ENCODE measurements around the gene CHGA. TPM values are rescaled to one million over a fixed set of nuclear protein-coding genes. Genes with fewer than 3 reads are reported as not detected.

The CHGA gene
- total RNA-seq, 1 donor from 2014 or later: 663 TPM

DNA sequence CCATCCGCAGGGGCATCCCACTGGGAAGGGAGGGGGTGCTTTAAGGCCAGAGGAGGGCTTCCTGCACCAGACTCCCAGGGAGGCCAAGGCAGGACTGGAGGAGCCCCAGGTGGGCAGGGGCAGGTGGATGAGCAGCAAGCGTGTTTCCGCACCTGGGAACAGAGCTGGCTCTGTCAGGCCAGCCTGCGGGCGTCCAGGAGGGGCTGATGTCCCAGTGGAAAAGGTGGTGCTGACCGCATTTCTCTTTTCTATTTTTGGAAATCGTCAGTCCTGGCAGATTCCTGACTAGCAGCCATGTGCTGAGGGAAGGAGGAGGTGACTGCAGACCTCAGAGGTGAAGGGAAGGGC, 27.2 kb downstream of the CHGA start:
- Mint-ChIP-seq H3K4me3 (ENCODE audit: unreplicated experiment) (no peak overlapping the region), H3K27ac (ENCODE audit: unreplicated experiment) (peak overlapping the region; percentile 82), H3K27me3 (ENCODE audit: unreplicated experiment) (peaks cover 10% of the 10 kb centered on the region), H3K9me3 (ENCODE audit: unreplicated experiment) (peaks cover 13% of the 10 kb centered on the region), H3K4me1 (ENCODE audit: low read depth, unreplicated experiment) (peaks cover 43% of the 10 kb centered on the region), H3K36me3 (ENCODE audit: unreplicated experiment) (no peaks in the 10 kb centered on the region)
- no peak for DNase-seq
- no peak for TF ChIP-seq CTCF (IDR thresholded peaks at IDR 0.05; ENCODE audit: partially characterized antibody, unreplicated experiment)

- Mint-ChIP-seq H3K4me3 (ENCODE audit: unreplicated experiment) (peak overlapping the region; percentile 59), H3K9me3 (ENCODE audit: unreplicated experiment) (peaks cover 13% of the 10 kb centered on the region), H3K27ac (ENCODE audit: unreplicated experiment) (peak overlapping the region; percentile 82), H3K27me3 (ENCODE audit: unreplicated experiment) (peaks cover 10% of the 10 kb centered on the region), H3K4me1 (ENCODE audit: low read depth, unreplicated experiment) (peaks cover 44% of the 10 kb centered on the region), H3K36me3 (ENCODE audit: unreplicated experiment) (no peaks in the 10 kb centered on the region)
- DNase-seq: no peak
- no peak for TF ChIP-seq CTCF (IDR thresholded peaks at IDR 0.05; ENCODE audit: partially characterized antibody, unreplicated experiment)
These were observed 27.8 kb downstream of the CHGA start for GRCh38 chr14:92950773-92951172.

DNA sequence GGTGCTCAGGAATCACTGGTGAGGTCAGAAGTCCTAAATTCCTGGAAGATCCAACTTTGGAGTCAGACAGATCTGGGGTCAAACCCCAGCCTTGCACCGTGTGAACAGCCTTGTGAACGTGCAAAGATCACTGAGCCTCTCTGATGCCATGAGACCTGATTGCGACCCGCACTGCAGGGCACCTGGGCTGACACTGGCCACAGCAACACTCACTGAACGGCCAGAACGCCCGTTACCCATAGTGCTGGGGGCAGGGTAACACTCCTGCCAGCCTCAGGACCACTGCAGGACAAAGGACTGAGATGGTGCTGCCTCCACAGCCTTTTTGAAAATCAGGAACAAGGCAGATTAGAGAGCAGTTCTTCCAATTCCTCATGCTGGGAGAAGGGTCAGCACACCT, 28.3 kb downstream of the CHGA start:
- Mint-ChIP-seq H3K9me3 (ENCODE audit: unreplicated experiment) (peaks cover 12% of the 10 kb centered on the region), H3K27me3 (ENCODE audit: unreplicated experiment) (peaks cover 9% of the 10 kb centered on the region), H3K4me1 (ENCODE audit: low read depth, unreplicated experiment) (peaks cover 44% of the 10 kb centered on the region), H3K36me3 (ENCODE audit: unreplicated experiment) (no peaks in the 10 kb centered on the region), H3K4me3 (ENCODE audit: unreplicated experiment) (no peak overlapping the region), H3K27ac (ENCODE audit: unreplicated experiment) (peak overlapping the region; percentile 55)
- DNase-seq: no peak
- no peak for TF ChIP-seq CTCF (IDR thresholded peaks at IDR 0.05; ENCODE audit: partially characterized antibody, unreplicated experiment)

DNA sequence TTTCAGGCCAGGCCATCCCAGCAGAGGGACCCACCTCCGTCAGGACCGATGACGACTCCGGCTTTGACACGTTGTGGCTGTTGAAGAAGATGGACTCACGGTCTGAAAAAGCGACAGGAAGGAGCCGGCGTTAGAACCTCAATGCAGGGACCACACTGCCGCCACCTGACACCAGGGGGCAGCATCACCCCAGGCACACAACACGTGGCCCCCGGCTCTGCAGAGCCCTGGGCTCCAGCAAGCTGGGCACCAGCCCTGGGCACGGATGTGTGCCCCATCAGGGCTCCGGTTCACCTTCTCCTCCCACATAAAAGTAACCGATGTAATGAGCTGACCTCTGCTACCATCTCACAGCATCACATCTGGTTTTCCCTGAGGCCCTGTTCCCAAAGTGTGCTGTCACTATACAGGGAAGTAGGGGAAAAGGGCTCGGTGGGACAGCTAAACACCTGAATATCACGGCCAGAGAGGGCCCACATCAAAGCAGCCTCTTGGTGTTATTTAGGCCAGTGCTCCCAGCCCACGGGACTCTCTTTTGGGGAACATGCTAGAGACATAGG, 29.0 kb downstream of the CHGA start:
- peak; percentile 94 for TF ChIP-seq CTCF (IDR thresholded peaks at IDR 0.05; ENCODE audit: partially characterized antibody, unreplicated experiment)
- peaks cover 45% of the 10 kb centered on the region for H3K4me1 Mint-ChIP-seq (ENCODE audit: low read depth, unreplicated experiment)
- H3K9me3 Mint-ChIP-seq (ENCODE audit: unreplicated experiment): peaks cover 9% of the 10 kb centered on the region
- H3K4me3 Mint-ChIP-seq (ENCODE audit: unreplicated experiment): no peak overlapping the region
- peak overlapping the region; percentile 57 for H3K27ac Mint-ChIP-seq (ENCODE audit: unreplicated experiment)
- peaks cover 10% of the 10 kb centered on the region for H3K27me3 Mint-ChIP-seq (ENCODE audit: unreplicated experiment)
- DNase-seq: peak; percentile 87
- no peaks in the 10 kb centered on the region for H3K36me3 Mint-ChIP-seq (ENCODE audit: unreplicated experiment)

- Mint-ChIP-seq H3K4me3 (ENCODE audit: unreplicated experiment) (no peak overlapping the region), H3K4me1 (ENCODE audit: low read depth, unreplicated experiment) (peaks cover 46% of the 10 kb centered on the region), H3K27me3 (ENCODE audit: unreplicated experiment) (peaks cover 8% of the 10 kb centered on the region), H3K9me3 (ENCODE audit: unreplicated experiment) (peaks cover 10% of the 10 kb centered on the region), H3K36me3 (ENCODE audit: unreplicated experiment) (no peaks in the 10 kb centered on the region), H3K27ac (ENCODE audit: unreplicated experiment) (no peak overlapping the region)
- TF ChIP-seq CTCF (IDR thresholded peaks at IDR 0.05; ENCODE audit: partially characterized antibody, unreplicated experiment): no peak
- DNase-seq: no peak
These were observed 29.7 kb downstream of the CHGA start for GRCh38 chr14:92952481-92953298.
